Spleen (tissue), 7 donors: Measurements from ENCODE around the gene ASTN1.

Experiments
- POLR2A ChIP-seq, 3 donors: fragments of 450-650 bp; IDR thresholded peaks; one replicate each; pipeline ENCODE4 v1.5.1; 2017; ENCODE audit warnings: antibody characterized with exemption in 3 of 3, mild to moderate bottlenecking in 1 of 3
- TF ChIP-seq, protein P1 (sequence below), 11 experiments: fragments of 200-600 bp in 7 of 11; fragments of 450-650 bp in 4 of 11; sonication (generic) in 4 of 11; IDR thresholded peaks in 8 of 11; conservative IDR thresholded peaks in 3 of 11; 1 replicate in 7 of 11; 2 replicates in 4 of 11; pipeline versions ENCODE4 v1.4.0 to v1.8.0; 2016 to 2021; ENCODE audit warnings: antibody characterized with exemption in 11 of 11, inconsistent platforms in 4 of 11, mild to moderate bottlenecking in 1 of 11
- donor health status: DM: no; HTN: no; CAD: no; lungs with moderate emphysema.
- donor health status: DM: no; HTN: no; CAD: no.
- donor health status: DM: no; HTN: no; CAD: no.

DNA sequence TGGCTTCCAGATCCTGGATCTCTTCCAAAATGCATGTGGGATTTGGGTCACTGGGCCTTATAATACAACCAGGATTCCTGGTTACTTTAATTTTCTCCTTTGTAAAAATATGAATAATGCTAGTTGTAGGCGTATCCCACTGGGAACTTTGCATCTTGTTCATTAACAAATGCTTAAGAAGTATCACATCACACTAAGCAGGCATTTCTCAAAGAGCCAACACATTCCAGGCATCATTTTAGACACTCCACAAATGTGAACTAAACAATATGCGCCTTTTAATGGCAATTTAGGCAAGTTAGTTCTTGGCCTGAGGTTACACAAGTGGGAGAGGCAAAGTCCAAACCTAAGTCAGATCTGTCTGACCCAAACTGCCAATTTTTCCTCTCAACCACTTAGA lies 22.1 kb upstream of the ASTN1 start:
- no peak for TF ChIP-seq POLR2A (IDR thresholded peaks at IDR 0.05)
- TF ChIP-seq, protein P1, sequence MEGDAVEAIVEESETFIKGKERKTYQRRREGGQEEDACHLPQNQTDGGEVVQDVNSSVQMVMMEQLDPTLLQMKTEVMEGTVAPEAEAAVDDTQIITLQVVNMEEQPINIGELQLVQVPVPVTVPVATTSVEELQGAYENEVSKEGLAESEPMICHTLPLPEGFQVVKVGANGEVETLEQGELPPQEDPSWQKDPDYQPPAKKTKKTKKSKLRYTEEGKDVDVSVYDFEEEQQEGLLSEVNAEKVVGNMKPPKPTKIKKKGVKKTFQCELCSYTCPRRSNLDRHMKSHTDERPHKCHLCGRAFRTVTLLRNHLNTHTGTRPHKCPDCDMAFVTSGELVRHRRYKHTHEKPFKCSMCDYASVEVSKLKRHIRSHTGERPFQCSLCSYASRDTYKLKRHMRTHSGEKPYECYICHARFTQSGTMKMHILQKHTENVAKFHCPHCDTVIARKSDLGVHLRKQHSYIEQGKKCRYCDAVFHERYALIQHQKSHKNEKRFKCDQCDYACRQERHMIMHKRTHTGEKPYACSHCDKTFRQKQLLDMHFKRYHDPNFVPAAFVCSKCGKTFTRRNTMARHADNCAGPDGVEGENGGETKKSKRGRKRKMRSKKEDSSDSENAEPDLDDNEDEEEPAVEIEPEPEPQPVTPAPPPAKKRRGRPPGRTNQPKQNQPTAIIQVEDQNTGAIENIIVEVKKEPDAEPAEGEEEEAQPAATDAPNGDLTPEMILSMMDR (IDR thresholded peaks at IDR 0.05 in 8 of 11, conservative IDR thresholded peaks at IDR 0.05 in 3 of 11), result no peak
